HG03196 (cell line): ENCODE data around the gene PDE5A.
A peak's percentile ranks its signal among the peaks of the same experiment; 100 is the strongest.
"Not testable (repeated sequence)": the region's sequence is repeated elsewhere in the genome, so short reads cannot be mapped to it uniquely, and the experiment has no call there.

Experiments
- ATAC-seq: cut with Tn5 transposase; IDR thresholded peaks from one replicate; pipeline ENCODE4 v1.9.1; 2021; ENCODE audit not compliant: unreplicated experiment

The PDE5A gene

DNA sequence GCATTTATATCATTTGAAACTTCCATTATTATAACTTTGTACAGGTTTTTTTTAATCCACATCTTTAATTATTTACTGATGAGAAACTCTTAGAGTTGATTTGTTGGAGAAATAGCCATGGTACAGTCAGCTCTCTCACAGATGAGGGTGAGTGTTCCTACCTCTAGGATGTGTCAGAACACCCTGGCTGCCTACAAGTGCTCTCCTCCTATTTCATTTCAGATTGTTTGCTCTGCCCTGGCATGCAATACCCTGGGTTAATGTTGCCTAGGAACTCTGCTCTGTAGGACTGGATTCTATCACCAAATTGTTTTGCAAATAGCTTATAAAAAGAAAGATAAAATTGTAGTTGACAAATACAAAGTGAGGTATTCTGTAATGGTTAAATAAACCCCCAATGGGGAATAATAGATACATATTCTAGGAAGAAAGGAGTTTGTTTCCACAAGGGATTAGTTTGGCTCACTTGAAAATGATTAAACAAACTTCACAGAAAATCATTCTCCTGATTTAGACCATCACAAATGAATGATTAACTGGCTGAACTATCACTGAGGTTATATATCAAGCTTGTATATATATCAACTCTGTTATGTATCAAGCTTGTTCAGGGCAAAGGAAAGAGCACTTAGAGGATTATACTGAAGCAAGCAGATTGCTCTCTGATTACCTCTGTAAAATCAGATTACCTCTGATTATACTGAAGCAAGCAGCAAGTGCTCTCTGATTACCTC is 150.0 kb downstream of the PDE5A start:
- no peak for ATAC-seq

DNA sequence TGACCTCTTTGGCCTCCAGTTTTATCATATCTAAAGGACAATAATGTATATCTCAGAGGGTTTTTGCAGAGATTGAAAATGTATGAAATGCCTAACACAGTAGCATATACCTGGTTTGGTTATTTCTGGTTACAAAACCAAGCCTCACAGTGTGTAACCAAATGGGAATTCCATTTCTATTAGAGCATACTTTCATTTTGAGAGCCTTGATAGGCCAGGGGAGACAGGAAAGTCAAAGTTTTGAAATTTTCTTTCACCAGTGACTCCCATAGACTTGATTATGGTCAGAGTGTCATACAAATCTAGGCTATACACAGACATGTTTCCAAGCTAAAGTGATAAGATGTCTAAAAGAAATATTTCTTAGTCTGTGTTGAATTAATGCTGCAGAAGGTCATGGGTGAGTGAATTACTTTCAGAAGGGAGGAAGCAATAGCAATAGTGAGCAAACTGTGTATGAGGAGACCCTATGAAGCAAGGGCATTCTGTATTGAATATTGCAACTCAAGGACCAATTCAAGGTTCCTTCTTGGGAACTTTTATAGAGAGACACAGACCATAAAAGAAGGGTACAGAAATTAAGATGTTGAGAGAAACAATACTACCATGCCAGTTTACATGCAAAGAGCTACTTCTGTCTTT is 151.1 kb downstream of the PDE5A start:
- ATAC-seq, result no peak

DNA sequence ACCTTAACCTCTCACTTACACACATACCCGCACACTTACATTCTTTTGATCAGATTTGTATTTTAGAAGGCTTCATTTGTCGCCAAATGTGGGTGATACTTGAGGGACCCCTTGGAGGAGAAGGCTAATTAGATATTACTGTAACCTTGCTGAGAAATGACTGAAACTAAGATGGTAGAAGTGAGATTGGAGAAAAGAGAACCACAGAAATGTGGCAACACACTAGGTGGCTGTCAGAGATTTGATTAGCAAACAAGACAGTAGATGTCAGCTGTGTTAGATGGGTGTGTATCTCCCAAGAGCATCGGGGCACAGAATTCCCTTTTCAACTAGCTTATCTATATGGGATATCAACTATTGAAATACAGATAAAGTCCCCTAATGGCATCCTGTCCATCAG is 157.3 kb downstream of the PDE5A start:
- ATAC-seq, result peak; percentile 44

DNA sequence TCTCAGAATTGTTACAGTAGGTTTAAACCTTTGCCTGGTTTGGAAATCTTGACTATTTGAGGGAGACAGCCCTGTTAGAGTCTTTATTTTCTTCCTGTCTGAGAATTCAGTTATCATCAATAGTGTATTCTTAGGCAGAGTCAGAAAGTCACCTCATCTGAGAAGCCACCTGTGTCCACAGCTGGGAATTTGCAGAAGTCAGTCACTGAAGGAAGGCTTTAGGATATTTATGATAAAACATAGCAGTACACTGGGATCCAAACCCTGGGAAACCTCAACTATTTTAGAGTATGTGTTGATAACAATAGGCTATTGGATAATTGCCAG is 157.9 kb downstream of the PDE5A start:
- peak; percentile 41 for ATAC-seq

DNA sequence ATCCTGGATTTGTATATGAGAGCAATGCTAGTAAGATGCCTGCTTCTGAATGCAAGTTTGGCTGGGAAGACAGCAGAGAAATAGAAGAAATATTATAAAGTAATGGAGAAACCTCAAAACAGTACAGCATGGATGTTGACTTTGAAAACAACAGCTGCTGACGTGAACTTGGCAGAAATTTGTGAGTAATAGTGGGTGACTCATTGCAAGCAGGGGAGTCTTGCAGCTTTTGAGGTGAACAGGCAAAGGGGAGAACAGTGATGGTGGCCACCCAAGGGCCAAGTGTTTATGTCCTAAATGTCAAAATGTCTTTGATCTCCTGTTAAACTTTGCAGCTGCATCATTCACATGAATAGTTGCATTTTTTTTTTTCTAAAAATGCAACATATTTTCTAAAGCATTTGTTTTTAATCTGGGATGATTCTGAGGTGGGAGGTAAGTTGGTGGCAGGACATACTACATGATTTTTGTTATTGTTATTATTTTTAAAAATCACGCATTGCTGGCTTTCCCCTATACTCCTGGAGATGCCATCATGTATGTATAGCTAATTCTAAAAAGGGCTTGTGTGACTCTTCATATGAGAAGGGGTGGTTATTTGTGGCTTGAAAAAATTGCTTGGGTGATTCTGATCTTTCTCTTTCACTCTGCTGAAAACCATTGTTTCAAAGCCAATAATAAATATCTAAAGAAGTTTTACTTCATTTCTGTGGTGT is 158.4 kb downstream of the PDE5A start:
- peak; percentile 57 for ATAC-seq

DNA sequence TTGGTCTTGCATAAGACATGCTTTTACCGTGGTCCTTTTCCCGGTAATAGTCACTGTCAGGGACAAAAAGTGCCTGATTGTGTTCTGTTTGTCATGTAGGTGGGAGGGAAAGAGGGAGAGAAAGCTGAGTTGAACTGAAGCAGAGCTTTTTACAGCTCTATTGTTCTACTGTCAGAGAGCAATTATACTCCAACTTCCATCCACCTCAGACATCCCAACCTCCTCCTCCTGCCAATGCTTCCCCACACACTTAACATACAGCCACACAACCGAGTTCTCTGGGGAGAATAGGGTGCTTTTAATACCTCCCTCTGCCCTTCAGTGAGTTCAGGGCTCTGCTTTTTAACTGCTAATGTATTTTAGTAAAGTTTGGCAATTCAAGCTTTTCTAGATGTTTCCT is 159.6 kb downstream of the PDE5A start:
- ATAC-seq, result not testable (repeated sequence)

DNA sequence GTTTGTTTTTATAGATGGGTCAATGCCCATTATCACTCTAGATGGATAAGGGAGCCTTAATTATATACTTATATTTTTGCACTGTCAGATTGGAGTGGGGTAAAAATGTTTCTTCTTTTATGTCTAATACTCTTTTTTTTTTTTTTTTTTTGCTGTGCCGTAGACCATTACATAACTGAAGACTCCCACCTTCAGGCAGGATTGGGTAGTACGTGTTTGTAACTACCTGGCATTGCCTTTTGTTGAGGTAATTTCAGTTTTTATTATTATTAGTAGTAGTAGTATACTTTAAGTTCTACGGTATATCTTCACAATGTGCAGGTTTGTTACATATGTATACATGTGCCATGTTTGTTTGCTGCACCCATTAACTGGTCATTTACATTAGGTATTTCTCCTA is 165.9 kb downstream of the PDE5A start:
- ATAC-seq, result not testable (repeated sequence)

DNA sequence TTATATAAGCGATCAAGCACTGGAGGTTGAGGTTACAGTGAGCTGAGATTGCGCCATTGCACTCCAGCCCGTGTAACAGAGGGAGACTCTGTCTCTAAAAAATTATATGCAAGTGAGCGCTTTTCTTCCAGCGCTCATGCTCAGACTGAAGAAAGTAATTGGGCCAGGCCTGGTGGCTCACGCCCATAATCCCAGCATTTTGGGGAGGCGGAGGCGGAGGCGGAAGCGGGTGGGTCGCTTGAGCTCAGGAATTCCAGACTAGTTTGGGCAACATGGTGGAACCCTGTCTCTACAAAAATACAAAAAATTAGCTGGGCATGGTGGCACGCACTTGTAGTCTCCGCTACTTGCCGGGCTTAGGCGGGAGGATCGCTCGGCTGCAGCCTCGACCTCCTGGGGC is 172.9 kb downstream of the PDE5A start:
- ATAC-seq, result not testable (repeated sequence)

DNA sequence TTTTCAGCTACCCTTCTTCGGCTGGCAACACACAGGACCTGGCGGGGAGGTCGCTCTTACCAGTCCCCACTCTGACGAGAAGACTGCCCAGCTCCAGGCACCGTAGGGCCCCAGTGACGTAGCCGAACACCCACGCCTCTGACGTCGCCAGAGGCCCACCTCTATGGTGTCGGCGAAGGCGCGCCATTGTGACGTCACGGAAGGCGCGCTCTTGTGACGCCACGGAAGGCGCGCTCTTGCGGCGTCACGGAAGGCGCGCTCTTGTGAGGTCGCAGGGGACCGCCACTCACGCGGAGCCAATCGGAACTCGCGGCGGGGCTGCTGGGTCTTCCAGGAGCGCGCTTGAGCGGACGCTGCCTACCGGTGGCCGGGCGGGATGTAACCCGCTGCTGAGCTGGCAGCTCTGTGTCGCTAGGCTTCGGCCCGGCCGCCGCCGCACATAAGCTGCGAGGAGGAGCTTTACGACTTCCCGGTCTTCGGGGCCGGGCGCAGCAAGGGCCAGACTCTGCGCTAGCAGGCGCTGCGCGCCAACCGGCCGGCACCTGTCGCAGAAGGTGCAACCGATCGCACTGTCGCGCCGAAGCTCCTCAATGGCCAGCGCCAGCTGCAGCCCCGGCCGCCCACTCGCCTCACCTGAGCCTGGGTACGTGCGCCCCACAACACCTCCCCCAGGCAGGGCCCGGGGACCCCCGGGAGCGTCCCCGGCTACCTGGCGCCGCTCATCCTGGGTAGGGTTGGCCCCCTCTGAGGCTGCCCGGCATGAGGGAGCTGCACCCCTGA is 173.9 kb downstream of the PDE5A start:
- peak; percentile 100 for ATAC-seq

DNA sequence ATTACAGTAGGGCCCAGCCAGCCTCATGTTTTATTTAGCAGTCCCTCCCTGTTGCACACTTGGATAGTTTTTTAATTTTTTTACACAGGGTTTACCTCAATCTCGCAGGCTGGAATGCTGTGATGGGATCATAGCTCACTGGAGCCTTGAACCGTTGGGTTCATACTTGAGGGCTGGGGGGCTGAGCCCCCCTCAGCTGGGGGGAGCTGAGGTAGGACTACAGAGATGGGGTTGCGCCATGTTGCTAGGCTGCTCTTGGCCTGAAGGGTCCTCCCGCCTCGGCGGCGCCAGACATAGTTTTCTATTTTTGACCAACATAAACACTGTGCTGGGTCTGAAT is 174.5 kb downstream of the PDE5A start:
- not testable (repeated sequence) for ATAC-seq

DNA sequence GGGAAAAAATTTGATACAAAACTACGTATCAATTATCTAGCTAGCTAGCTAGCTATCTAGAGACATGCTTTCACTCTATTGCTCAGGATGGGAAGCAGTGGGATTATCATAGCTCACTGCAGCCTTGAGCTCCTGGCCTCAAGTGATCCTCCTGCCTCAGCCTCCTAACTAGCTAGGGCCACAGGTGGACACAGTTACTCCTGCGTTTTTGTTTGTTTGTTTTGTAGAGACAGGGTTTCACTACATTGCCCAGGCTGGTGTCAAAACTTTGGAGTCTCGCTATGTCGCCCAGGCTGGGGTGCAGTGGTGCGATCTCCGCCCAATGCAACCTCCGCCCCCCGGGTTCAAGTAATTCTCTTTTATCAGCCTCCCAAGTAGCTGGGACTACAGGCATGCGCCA is 175.3 kb downstream of the PDE5A start:
- ATAC-seq, result not testable (repeated sequence)

DNA sequence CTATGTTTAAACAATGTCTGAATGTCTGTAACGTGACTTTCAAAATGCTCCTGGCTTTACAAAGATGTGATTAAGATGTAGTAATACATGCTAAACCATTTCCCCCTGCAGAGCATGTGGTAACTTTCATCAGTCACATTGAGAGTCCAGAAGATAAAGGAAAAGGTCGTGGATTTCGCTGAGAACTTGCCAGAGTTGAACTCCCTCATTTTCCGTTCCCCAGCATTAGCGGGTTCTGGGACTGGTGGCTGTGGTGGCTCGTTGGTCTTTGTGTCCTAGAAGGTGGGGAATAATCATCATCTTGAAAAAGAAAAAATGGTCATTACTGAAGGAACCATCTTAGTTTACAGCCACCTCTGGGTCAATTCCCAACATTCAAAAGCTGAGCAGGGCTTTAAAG is 178.8 kb downstream of the PDE5A start:
- not testable (repeated sequence) for ATAC-seq
